ENCODE data around the gene TMEM38B.
"Not testable (repeated sequence)": the region's sequence is repeated elsewhere in the genome, so short reads cannot be mapped to it uniquely, and the experiment has no call there.

Gene TMEM38B

GRCh38 chr9:105728230-105728629 lies 33.9 kb downstream of the TMEM38B start:
- not testable (repeated sequence) for DNase-seq

GRCh38 chr9:105731420-105731819 lies 37.1 kb downstream of the TMEM38B start:
- DNase-seq: not testable (repeated sequence)

GRCh38 chr9:105735366-105735765 lies 41.0 kb downstream of the TMEM38B start:
- DNase-seq: no peak

GRCh38 chr9:105737205-105737604 lies 42.9 kb downstream of the TMEM38B start:
- DNase-seq: no peak

- no peak for DNase-seq
Observed at GRCh38 chr9:105742088-105742487, 47.7 kb downstream of the TMEM38B start.

GRCh38 chr9:105747325-105747724 lies 53.0 kb downstream of the TMEM38B start:
- DNase-seq: not testable (repeated sequence)

- no peak for DNase-seq
Observed at GRCh38 chr9:105751761-105752160, 57.4 kb downstream of the TMEM38B start.

- DNase-seq: no peak
Observed at GRCh38 chr9:105757496-105758251, 63.3 kb downstream of the TMEM38B start.

GRCh38 chr9:105760053-105760452 lies 65.7 kb downstream of the TMEM38B start:
- no peak for DNase-seq

GRCh38 chr9:105782561-105783494 lies 88.5 kb downstream of the TMEM38B start:
- not testable (repeated sequence) for DNase-seq

GRCh38 chr9:105783495-105783872 lies 89.1 kb downstream of the TMEM38B start:
- DNase-seq: not testable (repeated sequence)

GRCh38 chr9:105786796-105787195 lies 92.5 kb downstream of the TMEM38B start:
- not testable (repeated sequence) for DNase-seq

GRCh38 chr9:105816202-105816744 lies 121.9 kb downstream of the TMEM38B start:
- DNase-seq: no peak

- no peak for DNase-seq
Observed at GRCh38 chr9:105816981-105817380, 122.6 kb downstream of the TMEM38B start.

GRCh38 chr9:105818903-105819302 lies 124.6 kb downstream of the TMEM38B start:
- no peak for DNase-seq

- DNase-seq: no peak
Observed at GRCh38 chr9:105822814-105823213, 128.5 kb downstream of the TMEM38B start.
